NOMO-1 treated with dmso at 0.1 percent for 144 hours (cell line): Measurements from ENCODE around the gene GMPPA.

Experiments
- DNase-seq: peaks from one replicate; lab custom pipeline; 2025; ENCODE audit not compliant: unreplicated experiment; lab: John Stamatoyannopoulos, UW

GMPPA gene

DNA sequence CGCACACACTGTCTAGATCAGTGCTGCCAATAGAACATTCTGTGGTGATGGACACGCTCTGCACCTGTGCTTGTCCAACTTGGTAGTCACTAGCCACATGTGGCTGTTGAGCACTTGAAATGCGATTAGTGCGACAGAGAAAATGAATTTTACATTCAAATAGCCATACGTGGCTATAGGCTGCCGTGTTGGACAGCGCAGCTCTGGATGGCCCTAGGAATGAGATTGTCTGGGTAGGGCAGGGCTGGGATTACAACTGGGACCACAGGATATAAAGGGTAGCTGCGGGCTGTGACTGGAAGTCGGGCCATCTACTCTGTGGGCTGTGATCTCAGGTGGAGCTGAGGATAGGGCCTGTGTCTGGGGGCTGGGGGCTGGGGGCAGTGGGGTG, 20.8 kb downstream of the GMPPA start:
- no peak for DNase-seq

DNA sequence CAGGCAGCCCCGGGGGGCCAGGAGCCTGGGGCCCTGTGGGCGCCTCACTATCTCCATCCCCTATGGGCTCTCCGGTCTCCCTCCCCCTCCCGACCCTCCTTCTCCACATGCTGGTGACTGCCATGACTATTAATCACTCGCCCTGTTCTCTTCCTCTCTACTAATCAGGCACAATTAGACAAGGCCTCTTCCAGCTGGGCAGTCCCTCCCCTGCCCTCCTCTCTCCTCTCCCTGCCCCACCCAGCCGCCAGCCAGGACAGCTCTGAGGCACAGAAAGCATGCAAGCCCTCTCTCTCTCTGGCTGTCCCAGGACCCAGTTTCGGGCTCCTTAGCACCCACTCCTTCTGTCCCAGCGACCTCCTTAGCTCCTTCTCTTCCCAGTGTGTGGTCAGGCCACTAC, 21.4 kb downstream of the GMPPA start:
- DNase-seq, result no peak

DNA sequence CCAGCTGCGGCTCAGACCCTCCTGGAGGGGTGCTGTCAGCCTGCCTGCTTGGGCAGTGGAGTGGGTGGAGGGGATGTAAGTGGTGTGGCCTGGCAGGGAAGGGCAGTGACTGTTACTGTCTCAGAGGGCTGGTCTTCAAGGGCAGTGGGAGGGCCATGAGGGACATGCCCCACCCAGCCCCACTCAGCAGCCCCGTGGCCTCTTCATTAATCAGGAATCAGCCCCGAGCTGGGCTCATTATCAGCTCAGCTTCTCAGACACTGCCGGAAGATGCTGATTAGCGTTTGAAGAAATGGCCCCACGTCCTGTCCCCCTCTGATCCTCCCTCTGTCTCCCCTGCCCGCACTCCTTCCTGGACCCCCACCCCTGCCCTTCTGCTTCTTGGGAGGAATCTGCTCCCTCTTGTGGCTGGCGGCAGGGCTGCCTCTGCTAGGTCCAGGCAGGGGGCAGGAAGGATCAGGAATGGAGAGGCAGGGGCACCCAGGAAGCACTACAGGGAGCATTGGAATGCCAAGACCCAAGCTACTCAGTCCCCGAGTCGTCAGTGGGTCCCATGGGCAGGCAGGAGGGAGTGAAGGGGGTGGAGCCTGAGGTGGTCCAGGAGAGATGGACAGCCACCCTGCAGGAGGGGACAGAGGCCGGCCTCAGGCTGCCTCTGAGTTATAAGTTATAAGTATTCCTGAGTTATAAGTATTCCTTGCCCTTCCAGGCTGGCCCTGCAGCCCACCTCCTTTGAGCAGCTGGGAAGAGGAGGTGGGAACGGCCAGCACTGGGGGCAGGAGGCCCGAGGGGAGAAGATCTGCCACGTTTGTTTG, 22.6 kb downstream of the GMPPA start:
- DNase-seq, result no peak

DNA sequence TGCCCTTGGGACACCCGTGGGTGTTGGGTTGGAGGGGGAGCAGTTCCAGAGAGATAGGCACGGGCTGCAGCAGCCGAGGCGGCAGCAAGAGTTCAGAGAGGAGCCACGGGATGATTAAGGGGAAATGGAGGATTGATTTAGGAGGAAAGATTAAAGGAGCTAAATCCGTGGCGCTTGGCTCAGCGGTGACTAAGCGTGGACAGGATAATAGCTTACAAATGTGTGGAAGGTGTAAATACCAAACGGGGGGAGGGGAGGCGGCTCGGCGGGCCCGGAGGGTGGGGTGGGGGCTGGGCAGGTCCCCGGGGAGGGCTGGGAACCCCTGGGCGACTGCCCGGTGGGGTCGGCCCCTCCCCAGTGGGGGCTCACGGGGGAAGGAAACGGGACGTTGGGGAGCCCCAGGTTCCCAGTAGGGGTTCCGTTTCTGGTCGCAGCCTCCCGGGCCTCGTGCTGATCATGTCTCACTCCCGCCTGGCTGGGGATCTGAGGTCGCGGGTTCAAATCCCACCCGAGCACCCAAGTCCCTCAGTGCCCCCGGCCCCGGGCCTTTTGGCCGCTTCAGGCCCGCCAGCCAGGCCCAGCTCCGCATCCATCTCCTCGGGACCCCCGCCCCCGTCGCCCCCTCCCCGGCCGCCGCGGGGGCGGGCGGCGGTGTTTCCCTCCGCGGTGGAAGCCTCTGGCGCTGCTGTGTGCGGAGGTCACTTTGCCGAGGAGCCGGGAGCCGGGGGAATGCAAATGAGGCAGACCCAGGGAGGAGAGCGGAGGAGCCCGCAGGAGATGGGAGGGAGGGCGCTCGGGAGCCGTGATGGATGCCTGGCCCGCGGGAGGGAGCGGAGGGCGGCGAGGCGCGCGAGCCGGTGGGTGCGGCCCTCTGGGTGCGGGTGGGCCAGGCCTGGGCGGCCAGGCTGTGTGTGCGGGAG, 23.7 kb downstream of the GMPPA start:
- no peak for DNase-seq

DNA sequence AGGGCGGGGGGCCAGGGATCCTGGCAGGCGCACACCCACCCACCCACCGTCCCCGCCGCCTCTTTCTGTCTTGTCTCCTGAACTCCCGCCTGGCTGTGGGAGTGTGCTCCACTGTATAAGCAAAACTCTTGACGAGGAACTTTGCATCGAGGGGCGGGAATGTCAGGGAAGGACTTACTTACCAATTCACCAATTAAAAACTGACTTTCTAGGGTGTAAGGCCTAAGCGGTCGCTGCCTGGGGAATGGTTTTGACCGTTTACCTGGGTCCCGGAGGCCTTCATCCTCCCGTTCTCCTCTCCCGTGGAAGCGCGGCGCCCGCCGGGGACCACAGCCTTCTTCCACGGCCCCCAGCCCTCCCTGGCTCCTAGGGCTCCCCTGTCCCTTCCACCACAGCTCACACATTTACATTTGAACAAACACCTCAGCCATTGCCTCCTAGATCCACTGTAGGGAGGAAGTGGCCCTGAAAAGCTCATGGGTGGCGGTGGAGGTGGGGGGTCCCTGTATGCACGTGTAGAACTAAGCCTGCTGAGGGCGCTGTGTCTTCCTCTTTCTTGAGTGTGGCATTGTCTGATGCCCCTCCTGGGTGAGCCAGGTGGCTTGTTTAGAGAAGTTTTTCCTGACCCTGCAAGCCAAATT, 24.5 kb downstream of the GMPPA start:
- no peak for DNase-seq

DNA sequence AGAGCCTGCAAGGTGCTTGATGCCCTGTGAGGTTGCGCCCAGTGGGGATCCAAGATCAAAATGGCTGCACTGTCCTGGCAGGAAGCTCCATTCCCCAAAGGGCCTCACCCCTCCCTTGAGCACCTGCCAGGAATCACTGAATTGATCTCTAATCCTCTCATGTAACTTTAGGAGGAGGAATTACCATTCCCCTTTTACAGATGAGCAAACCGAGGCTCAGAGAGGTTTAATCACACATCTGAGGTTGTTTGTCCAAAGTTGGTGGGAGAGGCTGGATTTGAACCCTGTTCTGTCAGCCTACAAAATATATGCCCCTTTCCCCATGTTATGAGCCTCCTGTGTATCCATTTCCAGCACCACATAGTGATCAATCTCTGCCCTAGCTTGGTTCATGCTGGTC, 26.1 kb downstream of the GMPPA start:
- no peak for DNase-seq

DNA sequence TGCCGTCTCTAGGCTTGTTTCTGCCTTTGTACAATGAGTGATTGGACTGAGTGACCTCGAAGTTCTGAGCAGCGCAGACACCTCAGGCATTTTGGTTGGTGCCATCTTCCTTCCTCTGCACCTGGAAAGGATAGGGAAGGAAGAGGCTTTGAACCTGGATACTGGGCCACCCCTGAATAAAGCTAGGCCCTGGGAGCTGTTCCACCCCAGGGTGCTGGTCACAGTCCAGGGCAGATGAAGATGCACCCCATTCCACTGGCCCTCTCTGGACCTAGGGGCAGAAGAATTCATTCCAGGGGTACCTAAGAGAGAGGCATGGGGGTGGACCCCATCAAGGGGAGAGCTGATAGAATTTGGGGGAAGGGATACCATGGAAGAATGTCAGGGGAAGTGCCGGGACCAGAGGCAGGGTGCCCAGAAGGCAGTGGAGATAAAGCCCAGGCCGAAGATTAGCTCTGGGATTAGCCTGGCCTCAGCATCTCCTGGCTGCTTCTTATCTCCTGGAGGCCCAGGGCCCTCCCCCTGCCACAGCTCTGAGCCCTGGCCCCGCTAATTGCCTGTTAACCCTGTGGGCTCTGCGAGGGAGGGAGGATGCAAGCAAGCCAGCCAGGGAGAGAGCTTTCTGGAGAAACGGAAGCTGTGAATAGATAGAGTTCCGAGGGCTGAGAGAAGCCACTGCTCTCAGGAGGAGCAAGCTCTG, 27.0 kb downstream of the GMPPA start:
- DNase-seq, result no peak

DNA sequence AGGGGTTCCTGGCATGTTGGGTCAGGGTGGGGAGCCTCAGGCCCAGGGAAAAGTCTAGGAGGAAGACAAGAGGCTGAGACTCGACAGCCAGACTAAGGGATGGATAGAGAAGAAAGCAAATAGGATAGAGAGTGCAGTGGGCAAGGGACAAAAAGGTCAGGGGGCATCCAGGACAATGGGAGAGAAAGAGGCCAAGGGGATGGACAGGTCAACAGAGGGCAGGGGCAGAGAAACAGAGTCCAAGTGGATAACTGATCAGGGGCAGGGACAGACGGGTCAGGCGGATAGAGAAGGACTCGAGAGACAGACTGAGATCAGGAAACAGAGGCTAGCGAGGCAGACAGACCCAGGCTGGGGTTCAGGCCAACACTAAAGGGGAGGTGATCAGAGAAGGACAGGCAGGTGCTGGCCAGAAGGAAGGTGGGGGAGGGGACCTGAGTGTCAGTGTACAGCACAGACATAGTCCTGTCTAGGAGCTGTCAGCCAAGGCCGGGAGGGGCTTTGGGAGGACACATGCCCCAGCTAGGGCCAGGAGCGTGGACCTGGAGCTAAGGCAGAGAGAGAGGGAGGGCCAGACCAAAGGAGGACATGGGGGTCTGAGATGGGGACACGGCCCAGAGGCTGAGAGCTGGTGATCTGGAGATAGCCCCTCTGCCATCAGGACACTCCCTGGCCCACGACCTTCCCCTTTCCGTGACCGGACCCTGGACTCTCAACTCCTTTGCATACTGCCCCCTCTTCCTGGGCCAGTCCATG, 27.8 kb downstream of the GMPPA start:
- DNase-seq, result no peak

DNA sequence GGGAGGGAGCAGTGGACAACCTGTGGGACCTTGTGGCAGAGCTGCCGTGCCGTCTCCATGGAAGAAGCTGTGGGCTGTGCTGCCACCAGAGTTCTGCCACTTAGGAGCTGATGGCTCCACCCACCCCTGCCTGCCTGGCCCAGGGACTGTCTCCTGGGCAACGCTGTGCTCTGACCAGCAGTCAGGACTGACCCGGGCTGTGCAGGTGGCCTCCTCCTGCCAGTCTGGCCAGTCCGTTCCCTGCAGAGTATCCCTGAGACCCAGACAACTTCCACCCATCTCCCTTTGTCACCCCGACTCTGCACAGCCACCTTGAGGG, 28.3 kb downstream of the GMPPA start:
- DNase-seq, result no peak

DNA sequence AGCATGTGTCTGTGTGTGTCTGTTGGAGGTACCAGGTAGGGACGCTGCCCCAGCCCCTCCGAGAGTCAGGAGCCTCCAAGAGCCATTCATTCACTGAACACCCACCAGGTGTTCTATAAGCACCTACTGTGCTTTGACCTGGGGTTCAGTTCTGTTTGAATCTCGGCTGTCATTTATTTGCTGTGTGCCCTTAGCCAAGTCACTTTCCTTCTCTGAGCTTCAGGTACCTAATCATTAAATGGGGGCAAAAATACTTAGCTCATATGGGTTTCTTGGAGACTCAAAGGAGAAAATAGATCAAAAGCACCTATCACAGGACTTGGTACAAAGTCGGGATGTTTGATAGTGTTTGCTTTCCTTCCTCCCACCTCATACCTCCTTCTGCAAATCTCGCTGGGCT, 28.8 kb downstream of the GMPPA start:
- DNase-seq, result no peak

DNA sequence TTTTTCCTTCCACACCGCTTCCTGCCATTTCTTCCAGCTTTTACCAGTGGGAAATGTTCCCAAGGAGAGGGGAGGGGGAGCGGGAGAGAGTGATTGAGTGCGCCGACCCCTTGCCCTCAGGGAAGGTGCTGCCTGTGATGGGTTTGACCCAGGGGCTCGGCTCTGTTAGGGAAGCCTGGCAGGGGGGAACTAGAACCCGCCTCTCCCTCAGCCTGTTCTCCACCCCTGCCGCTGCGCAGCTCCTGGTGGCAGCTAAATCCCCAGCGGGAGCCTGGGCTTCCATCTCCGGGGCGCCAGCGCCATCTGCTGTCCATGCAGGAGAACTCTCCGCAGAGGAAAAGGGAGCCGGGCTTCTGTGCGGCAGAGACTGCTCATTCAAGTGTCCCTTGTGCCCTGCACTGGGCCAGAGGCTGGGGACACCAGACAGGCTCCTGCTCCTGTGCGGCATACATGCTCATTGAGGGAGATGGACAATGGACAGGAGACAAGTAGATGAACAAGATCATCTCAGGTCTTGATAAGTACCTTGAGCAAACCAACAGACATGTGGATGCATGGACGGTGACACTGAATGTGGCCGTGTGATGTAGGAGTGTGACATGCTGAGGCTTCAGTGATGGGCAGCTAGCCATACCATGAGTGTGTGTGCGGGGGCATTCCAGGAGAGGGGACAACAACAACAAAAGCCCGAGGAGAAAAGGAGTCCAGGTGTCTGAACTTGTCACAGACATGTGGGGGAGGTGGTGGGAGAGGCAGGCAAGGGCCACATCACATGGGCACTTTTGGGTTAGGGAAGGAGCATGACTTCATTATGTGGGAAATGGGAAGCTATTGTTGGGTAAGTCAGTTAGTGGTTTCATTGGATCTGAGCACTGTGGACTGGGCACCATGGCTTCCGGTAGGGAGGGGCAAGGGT, 31.6 kb downstream of the GMPPA start:
- DNase-seq, result peak; percentile 58

DNA sequence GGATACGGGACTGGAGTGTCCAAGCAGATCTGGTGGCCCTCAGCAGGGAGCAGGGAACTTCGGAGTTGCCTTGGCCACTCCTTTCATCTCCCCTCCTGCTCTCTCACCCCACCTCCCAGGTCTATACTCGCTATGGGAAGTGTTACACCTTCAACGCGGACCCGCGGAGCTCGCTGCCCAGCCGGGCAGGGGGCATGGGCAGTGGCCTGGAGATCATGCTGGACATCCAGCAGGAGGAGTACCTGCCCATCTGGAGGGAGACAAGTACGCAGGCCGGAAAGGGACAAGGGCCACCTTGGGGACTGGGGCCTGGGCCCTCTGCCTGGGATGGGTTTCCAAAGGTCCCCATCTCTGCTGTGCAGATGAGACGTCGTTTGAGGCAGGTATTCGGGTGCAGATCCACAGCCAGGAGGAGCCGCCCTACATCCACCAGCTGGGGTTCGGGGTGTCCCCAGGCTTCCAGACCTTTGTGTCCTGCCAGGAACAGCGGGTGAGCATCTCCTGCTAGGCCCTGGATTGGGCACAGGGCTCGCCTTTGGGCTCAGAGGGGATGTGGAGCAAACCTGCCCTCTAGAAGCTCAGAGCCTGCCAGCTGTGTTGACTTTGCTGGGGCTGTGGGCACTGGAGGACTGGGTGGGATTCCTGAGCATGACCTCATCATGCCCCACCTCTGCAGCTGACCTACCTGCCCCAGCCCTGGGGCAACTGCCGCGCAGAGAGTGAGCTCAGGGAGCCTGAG, 33.1 kb downstream of the GMPPA start:
- DNase-seq, result no peak

DNA sequence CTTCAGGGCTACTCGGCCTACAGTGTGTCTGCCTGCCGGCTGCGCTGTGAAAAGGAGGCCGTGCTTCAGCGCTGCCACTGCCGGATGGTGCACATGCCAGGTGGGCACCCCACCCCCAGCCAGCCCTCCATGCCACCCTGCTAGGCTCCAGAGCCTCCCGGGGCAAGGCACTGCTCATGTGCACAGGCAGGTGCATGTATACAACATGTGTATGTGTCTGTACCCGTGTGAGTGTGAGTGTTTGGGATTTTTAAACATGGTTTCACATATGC, 33.6 kb downstream of the GMPPA start:
- no peak for DNase-seq

DNA sequence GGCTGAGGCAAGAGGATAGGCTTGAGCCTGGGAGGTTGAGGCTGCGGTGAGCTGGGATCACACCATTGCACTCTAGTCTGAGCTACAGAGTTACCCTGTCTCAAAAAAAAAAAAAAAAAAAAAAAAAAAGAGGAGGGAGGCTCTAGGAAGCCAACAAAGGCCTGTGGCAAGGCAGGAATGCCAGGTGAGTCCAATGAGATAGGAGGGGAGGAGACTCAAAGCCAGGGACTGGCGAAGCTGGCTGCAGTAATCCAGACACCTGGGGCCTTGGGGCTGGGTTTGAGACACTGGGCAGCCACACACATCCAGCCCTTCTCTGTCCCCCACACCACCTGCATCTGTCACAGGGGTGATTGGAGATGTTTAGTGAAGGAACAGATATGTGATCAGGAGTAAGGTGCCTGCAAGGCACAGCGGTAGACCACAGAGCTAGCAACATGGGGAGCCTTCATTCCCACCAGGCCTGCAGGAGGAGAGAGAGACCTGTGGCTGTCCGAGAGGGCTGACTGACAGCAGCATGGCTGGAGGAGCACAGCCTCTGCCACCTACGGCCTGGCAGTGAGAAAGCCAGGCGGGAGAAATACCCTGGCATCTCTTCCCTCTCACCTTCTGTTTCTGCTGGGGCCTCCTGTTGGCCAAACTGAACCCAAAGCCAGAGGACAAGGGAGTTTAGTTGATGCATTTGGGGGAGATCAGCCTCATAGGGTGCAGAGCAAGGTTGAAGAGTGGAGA, 35.4 kb downstream of the GMPPA start:
- no peak for DNase-seq

DNA sequence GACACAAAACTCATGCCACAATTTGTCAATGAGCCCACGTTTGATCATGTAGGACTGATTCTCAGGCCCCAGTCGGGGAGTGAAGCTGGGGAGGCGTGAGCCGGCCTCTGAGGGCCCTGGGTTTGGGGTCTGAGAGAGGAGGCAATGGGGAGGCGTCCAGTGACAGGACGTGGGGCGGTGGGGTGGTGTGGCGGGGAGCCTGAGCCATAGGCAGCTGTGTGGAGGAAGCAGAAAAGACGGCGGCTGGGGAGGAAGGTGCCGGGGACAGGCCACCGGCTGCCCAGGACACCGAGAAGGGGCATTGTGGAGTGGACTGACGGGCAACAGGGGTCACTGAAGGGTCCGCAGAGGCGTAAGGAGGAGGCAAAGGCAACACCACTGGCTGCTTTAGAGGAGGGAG, 37.7 kb downstream of the GMPPA start:
- no peak for DNase-seq

DNA sequence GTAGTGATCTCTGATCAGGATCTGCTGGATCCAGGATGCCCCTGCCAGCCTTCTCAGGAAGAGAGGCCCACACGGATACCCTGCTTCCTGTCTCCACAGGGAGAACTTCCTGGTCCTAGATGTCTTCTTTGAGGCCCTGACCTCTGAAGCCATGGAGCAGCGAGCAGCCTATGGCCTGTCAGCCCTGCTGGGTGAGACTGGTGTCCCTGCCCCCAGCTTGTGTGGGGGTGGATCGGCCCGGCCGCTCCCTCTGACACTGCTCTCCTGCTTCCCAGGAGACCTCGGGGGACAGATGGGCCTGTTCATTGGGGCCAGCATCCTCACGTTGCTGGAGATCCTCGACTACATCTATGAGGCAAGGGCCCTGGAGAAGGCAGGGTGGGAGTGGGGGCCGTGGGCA, 38.3 kb downstream of the GMPPA start:
- DNase-seq, result no peak

DNA sequence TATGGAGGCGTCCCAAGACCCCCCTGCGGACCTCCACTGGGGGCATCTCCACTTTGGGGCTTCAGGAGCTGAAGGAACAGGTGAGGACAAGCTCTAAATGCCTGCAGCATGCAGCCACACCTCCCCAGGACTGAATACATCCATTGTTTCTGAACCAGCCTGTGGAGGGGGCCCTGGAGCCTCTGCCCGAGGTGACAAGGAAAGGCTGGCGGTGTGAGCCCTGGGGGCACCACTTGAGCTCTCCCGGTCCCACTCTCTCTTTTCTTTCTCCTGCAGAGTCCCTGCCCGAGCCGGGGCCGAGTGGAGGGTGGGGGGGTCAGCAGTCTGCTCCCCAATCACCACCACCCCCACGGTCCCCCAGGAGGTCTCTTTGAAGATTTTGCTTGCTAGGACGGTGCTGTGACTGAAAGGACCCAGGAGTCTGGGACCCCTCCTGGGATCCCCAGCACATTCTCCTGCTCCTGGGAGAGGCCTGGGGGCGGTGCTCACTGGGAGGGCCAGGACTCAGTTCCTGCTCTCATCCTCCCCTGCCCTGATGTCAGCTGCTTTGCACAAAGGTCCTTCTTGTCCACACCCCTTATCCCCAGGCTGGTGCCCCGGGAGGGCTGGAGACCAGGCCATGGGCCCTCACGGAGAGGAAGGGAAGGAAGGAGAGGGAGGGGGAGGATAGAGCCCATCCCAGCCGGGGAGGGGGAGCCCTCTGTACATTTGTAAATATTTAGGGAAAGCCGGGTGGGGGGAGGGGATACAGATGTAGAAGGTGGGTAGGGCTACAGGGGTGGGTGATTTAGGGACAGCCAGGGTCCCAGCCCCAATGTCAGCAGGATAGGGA, 39.2 kb downstream of the GMPPA start:
- no peak for DNase-seq

DNA sequence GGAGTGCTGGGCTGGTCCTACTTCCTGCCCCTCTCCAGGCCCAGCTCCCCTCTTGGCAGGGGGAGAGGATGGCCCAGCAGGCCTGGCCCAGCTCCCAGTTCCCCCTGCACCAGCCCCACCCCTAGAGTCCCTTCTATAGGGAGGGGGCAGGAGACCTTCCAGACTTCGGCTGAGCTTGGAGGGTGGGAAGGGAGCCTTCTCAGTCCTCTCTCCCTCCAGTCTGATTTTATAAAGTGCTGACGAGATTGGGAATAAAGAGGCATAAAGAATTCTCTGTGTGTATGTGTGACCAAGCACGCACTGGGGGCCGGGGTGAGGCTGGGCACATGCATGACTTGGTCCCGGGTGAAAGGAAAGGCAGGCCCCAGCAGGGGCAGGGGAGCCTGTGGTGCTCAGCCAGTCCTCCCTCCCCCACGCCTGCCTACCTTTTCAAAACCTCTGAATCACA, 39.8 kb downstream of the GMPPA start:
- no peak for DNase-seq
